A549 (cell line): Measurements from ENCODE around the gene IER3IP1.

Source experiments
- CEBPB ChIP-seq, 2 experiments: fragments of >200 bp in 1 of 2; sonication (Bioruptor Twin) in 1 of 2; formaldehyde crosslinking in 1 of 2; IDR thresholded peaks; 2 replicates each; pipeline ENCODE4 v1.6.1; 2012 to 2016
- CHD4 ChIP-seq: fragments of 200-600 bp; sonication (generic); IDR thresholded peaks from 2 replicates; pipeline ENCODE4 v1.6.1; 2016; ENCODE audit warnings: antibody characterized with exemption, mild to moderate bottlenecking, borderline replicate concordance
- CTCF ChIP-seq: fragments of >200 bp; sonication (Bioruptor Twin); formaldehyde crosslinking; IDR thresholded peaks from 3 replicates; pipeline ENCODE4 v1.5.1; 2016
- EP300 ChIP-seq, 2 experiments: fragments of >200 bp; sonication (Bioruptor Twin); formaldehyde crosslinking; IDR thresholded peaks; 2 replicates in 1 of 2; 3 replicates in 1 of 2; pipeline ENCODE4 v1.6.1; 2016 to 2017
- ESRRA ChIP-seq: fragments of 150-350 bp; IDR thresholded peaks from 2 replicates; pipeline ENCODE4 v1.6.1; 2014; ENCODE audit warnings: mild to moderate bottlenecking, low read length, borderline replicate concordance
- FOSL2 ChIP-seq, 2 experiments: fragments of 450-650 bp in 1 of 2; fragments of >200 bp in 1 of 2; sonication (Bioruptor Twin) in 1 of 2; formaldehyde crosslinking; IDR thresholded peaks; 2 replicates each; pipeline versions ENCODE4 v1.5.0 to v1.6.1; 2016 to 2020; ENCODE audit warnings: mild to moderate bottlenecking in 1 of 2, moderate library complexity in 1 of 2
- MAX ChIP-seq: IDR thresholded peaks from 2 replicates; pipeline ENCODE4 v1.6.1; 2012
- NR3C1 ChIP-seq: fragments of >200 bp; sonication (Bioruptor Twin); formaldehyde crosslinking; IDR thresholded peaks from 3 replicates; pipeline ENCODE4 v1.6.1; 2017
- POLR2A ChIP-seq: IDR thresholded peaks from 2 replicates; pipeline ENCODE4 v1.6.1; 2012; ENCODE audit warnings: mild to moderate bottlenecking, low read length
- RAD21 ChIP-seq, 2 experiments: fragments of >200 bp in 1 of 2; sonication (Bioruptor Twin) in 1 of 2; formaldehyde crosslinking in 1 of 2; IDR thresholded peaks in 1 of 2; conservative IDR thresholded peaks in 1 of 2; 2 replicates in 1 of 2; 3 replicates in 1 of 2; pipeline ENCODE4 v1.6.1; 2012 to 2018; ENCODE audit warnings: inconsistent platforms in 1 of 2
- USF2 ChIP-seq: fragments of 450-650 bp; IDR thresholded peaks from 2 replicates; pipeline ENCODE4 v1.6.1; 2014; ENCODE audit warnings: antibody characterized with exemption
- ZFP36 ChIP-seq: fragments of 450-650 bp; IDR thresholded peaks from 2 replicates; pipeline ENCODE4 v1.6.1; 2014; ENCODE audit warnings: borderline replicate concordance; ENCODE audit not compliant: partially characterized antibody

- TF ChIP-seq CTCF = no peak
- no peak for TF ChIP-seq POLR2A
- TF ChIP-seq ZFP36 = no peak
- TF ChIP-seq NR3C1 = no peak
- TF ChIP-seq EP300 (IDR thresholded peaks at IDR 0.05) = no peak
- no peak for TF ChIP-seq FOSL2 (IDR thresholded peaks at IDR 0.05)
- no peak for TF ChIP-seq FOSL2 (CRISPR knock-in tag; IDR thresholded peaks at IDR 0.05)
- no peak for TF ChIP-seq CHD4
- TF ChIP-seq CEBPB (IDR thresholded peaks at IDR 0.05) = no peak
- TF ChIP-seq RAD21 (conservative IDR thresholded peaks at IDR 0.05 in 1 of 2, IDR thresholded peaks at IDR 0.05 in 1 of 2) = no peak
- no peak for TF ChIP-seq ESRRA
- no peak for TF ChIP-seq USF2
- no peak for TF ChIP-seq MAX
Measured at GRCh38 chr18:47109720-47110119, 66.4 kb downstream of the IER3IP1 start.
